Endothelial cell of hepatic sinusoid (primary cell): ENCODE results near the gene TBX18.

Experiments
- in situ Hi-C: cut with HindIII; loops from 2 replicates; pipeline ENCODE4 v1.10.0; 2017; ENCODE audit warnings: low sequenced_read_pairs

The TBX18 gene

DNA sequence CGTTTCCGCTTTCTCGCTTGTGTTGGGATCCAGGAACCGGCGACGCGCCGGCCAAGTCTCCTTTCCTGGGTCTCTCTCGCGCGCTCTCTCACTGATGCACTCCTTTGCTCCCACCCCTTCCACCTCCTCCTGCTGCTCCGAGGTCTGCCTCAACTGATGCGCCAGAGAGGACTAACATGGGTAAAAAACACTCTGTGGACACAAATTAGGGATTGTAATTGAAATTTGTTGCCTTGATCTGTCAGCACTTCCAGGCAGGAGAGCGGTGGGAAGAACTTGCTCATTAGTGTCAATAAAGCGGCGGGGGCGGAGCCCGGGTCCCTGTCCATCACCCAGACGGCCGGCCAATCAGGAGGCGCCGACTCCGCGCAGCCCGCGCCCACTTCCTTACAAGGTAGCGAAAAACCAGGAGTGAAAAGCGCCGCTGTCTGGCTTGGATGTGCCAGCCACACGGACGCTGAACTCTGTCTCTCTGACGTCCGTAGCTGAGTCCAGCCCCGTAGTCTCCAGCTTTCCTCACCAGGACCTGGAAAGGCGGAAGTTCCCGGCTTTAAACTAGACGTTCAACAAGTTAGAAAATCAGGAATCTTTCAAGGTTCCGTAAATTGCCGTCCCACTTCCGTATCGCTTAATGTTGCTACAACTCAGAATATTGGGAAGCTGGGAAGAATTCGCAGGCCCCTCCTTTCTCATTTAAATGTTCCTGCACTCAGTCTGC, at the start of gene TBX18:
Gene TBX18, minus strand, starts transcription at position 267 of the 718 bp plus-strand sequence. CDS start 417 bp downstream, outside the sequence.
- in situ Hi-C loops: loop anchor here (5.0 to 25.0 kb wide), 2 partner anchors 172 to 198 kb away; no protein-coding TSS in a partner anchor

DNA sequence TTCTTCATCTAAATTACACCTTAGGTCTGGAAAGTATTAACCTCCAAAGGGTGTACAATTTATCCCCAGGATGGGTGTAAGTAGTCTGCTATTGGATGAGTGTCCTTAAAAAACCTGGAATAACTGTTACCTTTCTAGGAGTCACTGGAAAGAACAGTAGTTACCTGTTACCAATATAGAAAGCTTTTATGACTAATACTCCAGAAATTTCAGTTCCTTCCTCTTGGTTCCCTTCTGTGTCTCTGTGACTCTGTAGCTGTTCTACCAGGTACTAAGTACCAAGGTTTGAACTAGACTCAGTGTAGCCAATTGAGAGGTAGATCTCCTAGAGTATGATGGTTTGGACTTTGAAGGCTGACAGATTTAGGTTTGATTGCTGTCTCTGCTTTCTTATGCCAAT, 47.0 kb upstream of the TBX18 start:
- in situ Hi-C loops: loop anchor here (5.0 kb wide), 1 partner anchor 34 kb away; no protein-coding TSS in a partner anchor

DNA sequence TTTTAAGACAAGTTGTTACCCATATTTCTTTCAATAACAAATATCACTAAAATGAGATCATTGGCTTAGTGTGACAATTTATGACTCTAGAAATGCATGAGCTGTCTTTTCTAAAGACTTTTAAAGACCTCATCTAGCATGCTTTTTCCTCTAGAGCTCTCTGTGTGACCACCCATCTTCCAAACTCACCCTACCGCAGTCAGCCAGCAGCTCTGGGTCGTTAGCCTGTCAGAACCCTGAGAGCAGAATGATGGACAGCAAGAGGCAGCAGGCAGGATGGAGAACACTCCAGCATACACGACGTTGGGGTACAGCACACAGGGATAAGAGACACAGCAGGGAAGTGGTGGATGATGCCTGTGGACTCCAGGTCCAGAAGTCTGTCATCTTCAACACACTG, 45.1 kb upstream of the TBX18 start:
- in situ Hi-C loops: no loop called here

DNA sequence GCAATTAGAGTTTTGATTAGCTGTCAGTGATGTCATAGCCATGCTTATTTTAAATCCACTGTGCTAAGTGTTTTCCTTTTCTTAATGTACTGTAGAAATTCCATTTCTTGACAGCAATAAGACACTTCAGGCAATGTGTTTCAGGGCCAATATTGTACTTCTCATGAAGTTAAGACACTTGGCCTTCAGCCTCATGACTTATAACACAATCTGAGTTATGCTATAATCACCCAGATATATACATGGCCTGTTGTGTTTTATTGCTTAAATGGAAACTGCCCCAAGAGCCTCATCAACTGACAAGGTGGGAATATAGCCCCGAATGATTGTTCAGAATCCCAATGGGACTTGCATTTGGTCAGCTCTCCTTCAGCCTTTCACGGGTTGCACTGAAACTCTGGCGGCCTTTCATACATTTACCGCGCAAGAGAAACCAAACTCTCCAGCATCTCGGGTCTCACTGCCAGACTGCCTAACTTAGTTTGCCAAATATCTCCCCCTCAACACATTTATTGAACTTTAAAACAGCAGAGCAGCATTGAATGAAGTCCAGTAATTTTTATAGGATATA, 44.2 kb upstream of the TBX18 start:
- in situ Hi-C loops: no loop called here

DNA sequence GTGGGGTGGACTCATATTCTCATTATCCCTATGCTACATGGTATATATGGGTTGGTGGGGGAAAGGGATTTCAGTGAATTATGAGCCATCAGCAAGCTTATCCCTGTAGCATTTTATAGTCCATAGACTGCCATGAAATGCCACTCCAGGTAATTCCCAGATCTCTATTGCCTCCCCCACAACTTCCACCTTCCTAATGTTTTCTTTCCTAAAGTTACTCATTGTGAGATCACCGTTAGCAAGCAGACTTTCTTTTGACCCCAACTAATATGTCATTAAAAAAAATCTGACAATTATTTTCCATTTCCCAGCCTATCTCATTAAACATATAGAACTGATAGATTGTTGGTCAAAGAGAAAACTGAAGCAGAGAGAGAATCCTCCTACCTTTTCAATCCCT, 40.7 kb upstream of the TBX18 start:
- in situ Hi-C loops: no loop called here

DNA sequence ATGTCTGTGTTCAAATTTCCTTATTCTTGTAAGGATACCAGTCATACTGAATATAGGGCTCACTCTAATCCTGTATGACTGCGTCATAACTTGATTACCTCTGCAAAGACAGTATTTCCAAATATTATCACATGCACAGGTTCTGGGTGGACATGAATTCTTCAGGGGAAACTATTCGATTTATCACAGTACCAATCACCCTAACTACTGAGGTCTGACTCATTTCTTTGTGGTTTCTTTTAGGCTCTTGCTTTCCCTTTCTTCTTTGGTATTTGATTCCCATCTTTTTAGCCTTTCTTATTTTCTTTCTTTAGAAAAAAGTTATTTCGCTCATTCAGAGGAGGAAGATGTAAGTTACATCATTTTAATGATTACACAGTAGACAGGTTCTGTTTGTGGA, 40.3 kb upstream of the TBX18 start:
- in situ Hi-C loops: no loop called here

DNA sequence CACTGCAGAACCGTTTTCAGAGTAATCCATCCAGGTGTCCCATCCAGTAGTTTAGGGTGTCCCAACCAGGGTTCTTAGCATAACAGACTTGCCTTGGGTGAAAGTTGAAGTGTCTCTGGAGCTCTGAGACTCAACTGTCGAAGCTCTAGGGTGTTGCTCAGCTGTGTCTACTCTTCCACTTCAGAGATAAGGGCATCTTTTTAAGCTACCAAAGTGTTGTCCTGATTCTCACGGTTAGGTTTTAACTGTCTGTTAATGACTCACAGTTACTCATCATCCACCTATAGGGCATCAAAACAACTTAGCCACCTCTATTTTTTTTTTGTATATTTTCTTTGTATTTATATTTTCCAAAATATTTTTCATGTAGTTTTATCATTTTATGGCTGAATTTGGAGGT, 36.9 kb upstream of the TBX18 start:
- in situ Hi-C loops: no loop called here

DNA sequence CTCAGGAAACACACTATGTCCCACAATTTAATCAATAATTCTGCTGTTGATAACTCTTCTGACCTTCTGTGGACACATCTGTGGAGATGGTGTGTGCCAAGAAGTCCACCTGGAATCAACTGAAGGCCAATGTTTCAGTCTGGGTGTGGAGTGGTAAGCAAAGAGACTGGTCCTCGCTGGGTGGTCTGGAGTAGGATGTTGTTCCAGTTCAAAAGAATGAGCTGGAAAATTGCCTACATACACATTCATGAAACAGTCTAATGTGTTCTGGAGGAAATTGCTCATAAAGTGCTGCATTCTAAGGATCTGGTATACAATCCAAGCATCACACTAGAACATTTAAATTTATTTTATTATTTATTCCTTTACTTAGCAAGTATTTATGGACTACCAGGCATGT, 33.9 kb upstream of the TBX18 start:
- in situ Hi-C loops: no loop called here

DNA sequence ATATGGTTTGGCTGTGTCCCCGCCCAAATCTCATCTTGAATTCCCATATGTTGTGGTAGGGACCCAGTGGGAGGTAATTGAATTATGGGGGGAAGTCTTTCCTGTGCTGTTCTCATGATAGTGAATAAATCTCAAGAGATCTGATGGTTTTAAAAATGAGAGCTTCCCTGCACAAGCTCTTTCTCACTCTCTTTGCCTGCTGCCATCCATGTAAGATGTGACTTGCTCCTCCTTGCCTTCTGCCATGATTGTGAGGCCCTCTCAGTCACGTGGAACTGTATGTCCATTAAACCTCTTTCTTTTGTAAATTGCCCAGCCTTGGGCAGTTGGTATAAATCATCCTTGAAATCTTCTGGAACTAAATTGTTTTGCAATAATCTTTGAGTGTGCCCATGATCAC, 31.9 kb upstream of the TBX18 start:
- in situ Hi-C loops: no loop called here

DNA sequence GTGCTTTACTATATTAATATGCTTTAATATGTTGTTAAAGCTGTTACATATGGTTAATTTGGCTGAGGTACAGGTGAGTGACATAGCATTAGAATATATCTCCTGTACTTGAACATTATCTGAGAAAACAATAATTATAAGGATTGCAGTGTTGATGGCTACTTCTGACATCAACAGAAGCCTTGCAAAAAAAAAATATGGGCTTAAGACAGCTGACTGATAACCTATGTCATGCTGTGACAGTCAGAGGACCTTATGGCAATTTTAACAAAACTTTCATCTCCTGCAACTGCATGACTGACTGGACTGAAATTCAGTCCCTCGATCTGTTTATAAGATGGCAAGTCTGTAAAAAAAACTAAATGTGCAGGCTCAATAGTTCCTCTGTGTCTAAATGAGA, 27.5 kb upstream of the TBX18 start:
- in situ Hi-C loops: no loop called here

DNA sequence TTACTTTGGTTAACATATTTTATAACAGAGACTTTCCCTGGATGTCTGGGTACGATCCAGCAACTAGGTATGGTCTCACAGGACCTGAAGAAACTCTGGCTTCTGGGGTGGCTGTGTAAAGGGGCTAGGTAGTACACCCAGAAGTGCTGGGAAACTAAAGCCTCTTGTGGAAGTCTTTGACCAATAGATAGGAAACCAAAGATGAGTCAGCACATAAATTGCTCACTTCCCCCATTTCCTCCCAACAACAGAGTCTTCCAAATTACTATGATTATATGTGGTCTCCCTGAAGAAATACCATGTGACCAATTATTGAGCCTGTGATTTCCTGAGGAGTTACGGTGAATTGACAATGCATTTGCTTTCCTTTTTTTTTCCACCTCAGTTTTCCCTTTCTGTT, 26.8 kb upstream of the TBX18 start:
- in situ Hi-C loops: no loop called here

DNA sequence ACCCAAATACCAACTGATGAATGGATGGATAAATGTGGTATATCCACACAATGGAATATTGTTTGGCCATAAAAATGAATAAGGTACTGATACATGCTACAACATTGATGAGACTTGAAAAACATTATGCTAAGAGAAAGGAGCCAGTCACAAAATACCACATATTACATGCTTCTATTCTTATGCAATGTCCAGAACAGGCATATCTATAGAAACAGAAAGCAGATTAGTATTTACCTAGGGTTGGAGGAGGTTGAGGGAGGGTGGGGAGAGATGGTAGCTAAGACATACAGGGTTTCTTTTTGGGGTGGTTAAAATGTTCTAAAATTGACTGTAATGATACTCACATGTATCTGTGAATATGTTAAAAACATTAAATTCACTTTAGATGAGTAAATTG, 24.8 kb upstream of the TBX18 start:
- in situ Hi-C loops: no loop called here

DNA sequence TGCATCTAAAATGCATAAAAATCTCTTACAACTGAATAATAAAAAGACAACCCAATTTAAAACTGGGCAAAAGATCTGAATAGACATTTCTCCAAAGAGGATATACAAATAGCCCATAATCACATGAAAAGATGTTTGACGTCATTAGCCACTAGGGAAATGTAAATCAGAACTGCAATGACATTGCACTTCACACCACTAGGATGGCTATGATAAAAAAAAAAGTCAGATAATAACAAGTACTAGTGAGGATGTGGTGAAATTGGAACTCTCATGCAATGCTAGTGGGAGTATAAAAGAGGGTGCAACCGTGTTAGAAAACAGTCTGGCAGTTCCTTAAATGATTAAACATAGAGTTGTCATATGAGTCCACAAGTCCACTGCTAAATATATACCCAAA, 24.3 kb upstream of the TBX18 start:
- in situ Hi-C loops: no loop called here

DNA sequence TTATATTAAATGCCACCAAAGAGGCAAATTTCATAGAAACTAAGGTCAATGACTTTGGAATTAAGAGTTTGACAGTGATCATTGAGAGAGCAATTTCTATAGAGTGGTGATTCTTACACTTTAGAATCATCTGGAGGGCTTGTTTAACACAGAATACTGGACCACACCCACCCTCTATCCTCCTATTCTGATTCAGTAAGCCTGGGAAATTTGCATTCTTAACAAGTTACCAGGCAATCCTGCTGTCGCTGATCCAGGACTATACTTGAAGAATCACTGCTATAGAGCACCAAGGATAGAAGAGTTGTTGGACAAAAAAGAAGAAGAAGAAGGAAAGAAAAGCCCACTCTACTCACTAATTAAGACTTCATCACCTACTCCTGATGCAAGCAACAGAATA, 21.3 kb upstream of the TBX18 start:
- in situ Hi-C loops: no loop called here

DNA sequence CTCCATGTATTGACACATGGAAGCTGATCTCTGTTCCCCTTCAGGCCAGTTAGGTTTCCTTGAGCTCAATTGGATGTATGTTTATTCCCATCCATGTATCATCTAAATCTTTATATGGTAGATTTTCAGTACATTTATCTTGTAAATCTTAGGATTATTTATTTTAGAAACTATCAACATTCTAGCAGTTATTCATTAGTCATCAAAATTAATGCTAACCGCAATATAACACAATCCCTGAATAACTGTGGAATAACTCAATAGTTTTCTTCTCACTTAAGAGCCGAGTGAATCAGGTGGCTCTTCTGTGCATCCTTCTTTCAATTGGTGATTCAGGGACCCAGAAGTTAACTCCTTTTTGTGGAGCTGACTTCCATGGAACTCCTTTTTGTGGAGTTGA, 15.5 kb upstream of the TBX18 start:
- in situ Hi-C loops: loop anchor here (5.0 kb wide), 1 partner anchor 32 kb away; no protein-coding TSS in a partner anchor

DNA sequence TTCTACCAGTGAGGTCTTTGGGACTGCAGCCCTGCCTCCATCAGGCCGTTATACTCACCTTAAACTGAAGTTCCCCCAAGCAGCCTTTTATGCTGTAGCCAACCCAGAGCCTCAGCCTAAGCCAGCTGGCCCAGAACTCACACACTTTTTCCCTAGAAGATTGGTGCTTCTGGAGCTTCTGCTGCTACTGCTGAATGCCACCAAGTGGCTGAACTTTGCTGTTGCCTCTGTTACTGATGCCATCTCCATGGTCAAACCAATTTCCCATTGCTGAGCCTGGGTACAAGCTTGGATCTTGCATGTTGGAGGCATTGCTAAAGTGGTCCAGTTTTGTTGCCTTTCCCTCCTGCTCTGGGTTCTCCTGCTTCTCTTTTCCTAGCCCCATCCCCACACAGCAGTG, 15.0 kb upstream of the TBX18 start:
- in situ Hi-C loops: loop anchor here (5.0 kb wide), 1 partner anchor 33 kb away; no protein-coding TSS in a partner anchor

DNA sequence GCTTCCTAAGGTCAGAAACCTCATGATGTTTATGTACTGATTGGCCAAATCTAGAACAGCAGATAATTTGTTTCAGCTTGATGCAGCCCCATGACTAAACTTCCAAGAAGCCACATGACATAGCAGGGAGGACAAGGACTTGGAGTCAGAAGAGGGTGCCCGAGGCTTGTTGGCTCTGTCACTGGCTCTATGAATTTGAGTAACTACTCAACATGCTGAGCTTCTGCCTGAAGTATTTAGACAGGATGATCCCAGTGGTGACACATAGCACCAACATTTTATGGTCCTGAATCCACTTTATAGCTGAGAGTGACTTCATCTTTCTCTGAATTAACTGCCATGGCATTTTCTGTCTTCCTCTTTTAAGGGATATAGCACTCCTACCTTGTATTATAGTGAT, 13.5 kb upstream of the TBX18 start:
- in situ Hi-C loops: loop anchor here (5.0 kb wide), 1 partner anchor 34 kb away; no protein-coding TSS in a partner anchor

DNA sequence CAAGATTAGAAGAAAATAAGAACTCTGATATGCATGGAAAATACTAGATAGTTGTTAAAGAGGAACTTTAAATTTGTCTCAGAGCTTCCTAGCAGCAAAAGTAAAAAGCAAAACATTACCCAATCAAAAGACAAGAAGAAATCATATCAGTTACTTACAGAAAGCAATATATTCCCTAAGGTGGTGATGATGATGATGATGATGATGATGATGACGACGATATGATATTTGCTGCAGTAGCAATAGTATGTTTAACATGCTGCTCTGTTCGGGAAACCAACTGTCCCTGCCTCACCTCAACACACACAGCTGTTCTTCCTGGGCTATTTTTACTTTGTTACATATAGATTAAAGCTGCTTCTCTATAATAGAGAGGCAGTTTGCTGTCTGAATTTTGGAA, 12.0 kb upstream of the TBX18 start:
- in situ Hi-C loops: loop anchor here (5.0 kb wide), 1 partner anchor 36 kb away; no protein-coding TSS in a partner anchor

DNA sequence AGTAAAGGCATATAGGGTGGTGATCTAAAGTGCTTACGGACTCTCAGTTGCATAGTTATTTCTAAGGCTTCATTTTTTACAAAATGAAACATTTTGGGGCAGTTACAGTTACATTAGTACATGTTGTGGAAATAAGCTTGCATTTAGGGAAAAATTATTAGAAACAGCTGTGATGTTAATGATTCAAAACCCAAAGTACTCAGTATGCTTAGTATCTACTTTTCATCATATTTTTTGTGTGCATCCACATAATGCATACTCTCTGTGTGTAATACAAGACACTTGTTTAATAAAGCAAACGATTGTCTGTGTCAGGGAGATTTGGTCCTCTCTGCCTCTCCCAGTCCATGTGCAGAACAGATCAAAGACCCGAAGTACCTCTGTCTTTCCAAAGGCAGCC, 11.4 kb upstream of the TBX18 start:
- in situ Hi-C loops: loop anchor here (5.0 kb wide), 1 partner anchor 37 kb away; no protein-coding TSS in a partner anchor

DNA sequence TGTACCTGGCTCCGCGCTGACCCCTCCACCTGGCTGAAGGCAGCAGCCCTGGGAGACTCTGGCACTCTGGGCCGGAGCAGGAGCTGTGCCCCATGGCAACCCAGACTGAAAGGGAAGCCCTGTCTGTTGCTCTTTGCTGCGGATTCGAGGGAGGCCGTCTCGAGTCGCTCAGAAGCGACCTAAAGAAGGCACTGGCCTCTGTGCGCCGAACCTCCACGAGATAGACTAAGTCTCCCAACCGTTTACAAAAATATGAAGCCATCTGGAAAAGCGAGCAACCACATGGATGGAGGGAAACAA, 10.5 kb upstream of the TBX18 start:
- in situ Hi-C loops: loop anchor here (5.0 to 25.0 kb wide), 2 partner anchors 37 to 187 kb away; no protein-coding TSS in a partner anchor

DNA sequence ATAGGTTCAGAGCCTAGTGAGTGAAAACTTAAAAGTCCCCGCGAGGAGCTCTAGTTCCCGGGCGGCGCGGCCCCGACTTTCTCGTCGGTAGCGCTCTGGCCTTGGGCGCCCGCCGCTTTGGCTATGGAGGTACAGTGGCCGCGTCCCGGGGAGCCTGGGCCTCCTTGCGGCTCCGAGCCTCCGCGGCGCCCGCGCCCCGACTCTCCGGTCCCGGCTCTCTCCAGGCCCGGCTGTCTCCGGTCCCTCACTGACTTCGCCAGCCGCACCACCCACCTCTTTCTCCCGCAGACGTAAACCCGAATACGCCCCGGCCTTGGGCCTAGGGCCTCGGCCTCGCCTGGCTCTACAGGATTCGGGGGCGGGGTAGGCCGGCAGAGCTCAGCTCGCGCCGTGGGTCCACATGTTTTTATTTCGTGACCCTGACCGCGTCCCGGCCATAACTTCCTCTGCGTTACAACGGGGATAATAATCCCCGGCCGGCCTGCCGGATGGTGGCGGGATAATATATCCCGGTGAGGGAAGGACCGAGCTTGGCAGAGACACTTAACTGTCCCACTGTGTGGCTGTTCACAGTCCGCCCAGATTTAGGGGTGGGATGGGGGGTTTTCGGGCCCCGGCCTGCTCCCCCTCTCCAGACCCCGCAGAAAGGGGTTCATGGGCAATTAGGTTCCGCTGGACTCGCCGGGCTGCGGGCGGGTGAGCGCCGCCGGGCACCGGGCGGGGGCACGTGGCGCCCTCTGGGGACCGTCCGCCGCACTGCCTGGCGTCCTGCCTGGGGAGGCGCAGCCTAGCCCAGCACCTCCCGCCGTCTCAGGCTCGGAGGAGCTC, 10.0 kb upstream of the TBX18 start:
- in situ Hi-C loops: loop anchor here (25.0 kb wide), 1 partner anchor 188 kb away; no protein-coding TSS in a partner anchor
